MM.1S (cell line): ENCODE data around the gene IL17D.

Experiments
- DNase-seq: peaks from one replicate; pipeline ENCODE4 v3.0.0-alpha.2; 2015
- H2AFZ ChIP-seq: fragments of 300-600 bp; sonication (generic); 2 replicates; pipeline ENCODE4 v1.6.0; 2016; ENCODE audit warnings: antibody characterized with exemption, low read length
- H3F3A ChIP-seq: fragments of 300-600 bp; sonication (generic); 2 replicates; pipeline ENCODE4 v1.6.1; 2016; ENCODE audit warnings: mild to moderate bottlenecking, antibody characterized with exemption, low read length, moderate library complexity, mixed read lengths; ENCODE audit not compliant: insufficient read depth
- H3K27ac ChIP-seq: fragments of 300-600 bp; sonication (generic); 2 replicates; pipeline ENCODE4 v1.5.1; 2016; ENCODE audit warnings: mild to moderate bottlenecking, low read length
- H3K27me3 ChIP-seq: fragments of 300-600 bp; sonication (generic); replicated peaks from 2 replicates; pipeline ENCODE4 v1.6.0; 2016; ENCODE audit warnings: low read length; ENCODE audit not compliant: insufficient read depth
- H3K36me3 ChIP-seq: fragments of 300-600 bp; sonication (generic); replicated peaks from 2 replicates; pipeline ENCODE4 v1.6.1; 2016; ENCODE audit warnings: mild to moderate bottlenecking, low read length, mixed read lengths; ENCODE audit not compliant: insufficient read depth
- H3K4me1 ChIP-seq: fragments of 300-600 bp; sonication (generic); 2 replicates; pipeline ENCODE4 v1.6.1; 2016; ENCODE audit warnings: low read length, mixed read lengths
- H3K4me2 ChIP-seq: fragments of 300-600 bp; sonication (generic); 2 replicates; pipeline ENCODE4 v1.6.0; 2016; ENCODE audit warnings: low read depth, low read length
- H3K4me3 ChIP-seq: fragments of 300-600 bp; sonication (generic); 2 replicates; pipeline ENCODE4 v1.5.1; 2016; ENCODE audit warnings: low read length, mixed read lengths
- H3K79me2 ChIP-seq: fragments of 300-600 bp; sonication (generic); 2 replicates; pipeline ENCODE4 v1.6.1; 2016; ENCODE audit warnings: mixed run types, low read length, mixed read lengths
- H3K9ac ChIP-seq: fragments of 300-600 bp; sonication (generic); 2 replicates; pipeline ENCODE4 v1.6.1; 2016; ENCODE audit warnings: low read length, mixed read lengths
- H3K9me2 ChIP-seq: fragments of 300-600 bp; sonication (generic); replicated peaks from 2 replicates; pipeline ENCODE4 v1.6.1; 2016; ENCODE audit warnings: mild to moderate bottlenecking, low read length, mixed read lengths; ENCODE audit not compliant: insufficient read depth
- H3K9me3 ChIP-seq: fragments of 300-600 bp; sonication (generic); replicated peaks from 2 replicates; pipeline ENCODE4 v1.6.1; 2016; ENCODE audit warnings: mild to moderate bottlenecking, low read length, mixed read lengths; ENCODE audit not compliant: insufficient read depth
- H4K20me1 ChIP-seq: fragments of 300-600 bp; sonication (generic); 2 replicates; pipeline ENCODE4 v1.6.1; 2016; ENCODE audit warnings: mild to moderate bottlenecking, low read length, moderate library complexity, mixed read lengths; ENCODE audit not compliant: insufficient read depth
- CTCF ChIP-seq: fragments of 300-600 bp; sonication (generic); IDR thresholded peaks from 2 replicates; pipeline ENCODE4 v1.5.1; 2016; ENCODE audit warnings: antibody characterized with exemption, low read length, mixed read lengths
- EZH2 ChIP-seq: fragments of 300-600 bp; sonication (generic); optimal IDR thresholded peaks from 2 replicates; pipeline ENCODE3; 2017; ENCODE audit warnings: low read depth, mild to moderate bottlenecking, antibody characterized with exemption, low read length, mixed read lengths
- EZH2phosphoT487 ChIP-seq: fragments of 300-600 bp; sonication (generic); IDR thresholded peaks from 2 replicates; pipeline ENCODE4 v1.6.1; 2018; ENCODE audit warnings: antibody characterized with exemption, low read length

The IL17D gene

GRCh38 chr13:20689291-20689690 is 14.2 kb upstream of the IL17D start:
- TF ChIP-seq EZH2phosphoT487 (no peak), CTCF (no peak), EZH2 (no peak)
- Histone ChIP-seq H2AFZ (no peak overlapping the region), H3K79me2 (no peaks in the 10 kb centered on the region), H3F3A (no peaks in the 10 kb centered on the region), H3K9ac (no peak overlapping the region), H3K9me3 (no peaks in the 10 kb centered on the region), H3K4me1 (no peaks in the 10 kb centered on the region), H3K36me3 (no peaks in the 10 kb centered on the region), H3K27me3 (no peaks in the 10 kb centered on the region), H3K9me2 (no peaks in the 10 kb centered on the region), H3K27ac (no peak overlapping the region), H3K4me2 (no peak overlapping the region), H4K20me1 (no peaks in the 10 kb centered on the region), H3K4me3 (no peak overlapping the region)
- no peak for DNase-seq

GRCh38 chr13:20691616-20692015 is 11.9 kb upstream of the IL17D start:
- no peaks in the 10 kb centered on the region for H3K9me3 ChIP-seq

GRCh38 chr13:20696073-20696472 is 7.4 kb upstream of the IL17D start:
- no peaks in the 10 kb centered on the region for H3K4me1 ChIP-seq
- no peak overlapping the region for H3K27ac ChIP-seq
- DNase-seq, result no peak

More at GRCh38 chr13:20691616-20692015, 11.9 kb upstream of the IL17D start:
- Histone ChIP-seq H3K4me1 (no peaks in the 10 kb centered on the region), H3F3A (no peaks in the 10 kb centered on the region), H3K9ac (no peak overlapping the region), H3K36me3 (no peaks in the 10 kb centered on the region), H4K20me1 (no peaks in the 10 kb centered on the region), H3K79me2 (no peaks in the 10 kb centered on the region), H3K27ac (no peak overlapping the region), H3K9me2 (no peaks in the 10 kb centered on the region), H2AFZ (no peak overlapping the region), H3K4me2 (no peak overlapping the region), H3K27me3 (no peaks in the 10 kb centered on the region), H3K4me3 (no peak overlapping the region)
- no peak for DNase-seq
- TF ChIP-seq EZH2phosphoT487, result no peak
- no peak for TF ChIP-seq EZH2
- no peak for TF ChIP-seq CTCF

More at GRCh38 chr13:20696073-20696472, 7.4 kb upstream of the IL17D start:
- H3K9ac ChIP-seq, result no peak overlapping the region
- no peak overlapping the region for H2AFZ ChIP-seq
- H3K9me3 ChIP-seq, result no peaks in the 10 kb centered on the region
- no peaks in the 10 kb centered on the region for H3K79me2 ChIP-seq
- H3K36me3 ChIP-seq, result no peaks in the 10 kb centered on the region
- H3F3A ChIP-seq, result no peaks in the 10 kb centered on the region
- TF ChIP-seq EZH2, result no peak
- TF ChIP-seq EZH2phosphoT487, result no peak
- no peak for TF ChIP-seq CTCF
- no peaks in the 10 kb centered on the region for H4K20me1 ChIP-seq
- H3K4me3 ChIP-seq, result no peak overlapping the region
- no peaks in the 10 kb centered on the region for H3K9me2 ChIP-seq
- H3K27me3 ChIP-seq, result no peaks in the 10 kb centered on the region
- H3K4me2 ChIP-seq, result no peak overlapping the region
